Astrocyte (in vitro differentiated cells and primary cell): ENCODE results near the gene GPHN.

Experiments
- EZH2 ChIP-seq: IDR thresholded peaks from 2 replicates; pipeline ENCODE4 v1.6.1; 2012; ENCODE audit warnings: mild to moderate bottlenecking, low read length, inconsistent platforms; ENCODE audit not compliant: insufficient read depth
- TF ChIP-seq, protein P1 (sequence below): IDR thresholded peaks from 2 replicates; pipeline ENCODE4 v1.5.1; 2011; ENCODE audit warnings: low read depth, mild to moderate bottlenecking, inconsistent platforms, low read length, moderate library complexity; ENCODE audit not compliant: insufficient read depth

DNA sequence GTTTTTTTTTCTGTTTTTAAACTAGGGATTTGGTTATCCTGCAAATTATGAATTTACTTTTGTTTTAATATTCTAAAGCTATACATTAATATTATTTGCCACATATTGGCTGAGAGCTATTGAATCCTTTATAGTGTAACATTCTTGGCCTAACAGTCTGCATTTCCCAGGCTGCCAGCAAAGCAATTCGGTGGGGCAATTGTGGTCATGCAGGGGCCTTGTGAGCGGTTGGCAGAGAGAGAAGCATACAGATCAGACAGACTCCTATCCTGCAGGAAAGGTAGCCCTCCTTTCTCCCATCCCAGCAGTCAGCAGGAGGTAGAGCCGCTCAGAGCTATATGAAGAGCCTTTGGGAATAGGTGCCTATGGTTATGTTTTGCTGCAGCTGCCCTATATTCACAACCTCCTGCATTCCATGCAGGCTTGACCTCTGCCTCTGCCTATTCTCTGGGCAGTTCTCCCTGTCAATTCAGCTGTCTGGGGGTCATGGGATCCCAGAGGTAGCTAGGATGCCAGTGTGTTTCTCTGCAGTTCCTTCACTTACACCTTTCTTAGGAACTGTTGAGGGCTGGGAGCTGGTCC, 144.7 kb downstream of the GPHN start:
- TF ChIP-seq, protein P1, sequence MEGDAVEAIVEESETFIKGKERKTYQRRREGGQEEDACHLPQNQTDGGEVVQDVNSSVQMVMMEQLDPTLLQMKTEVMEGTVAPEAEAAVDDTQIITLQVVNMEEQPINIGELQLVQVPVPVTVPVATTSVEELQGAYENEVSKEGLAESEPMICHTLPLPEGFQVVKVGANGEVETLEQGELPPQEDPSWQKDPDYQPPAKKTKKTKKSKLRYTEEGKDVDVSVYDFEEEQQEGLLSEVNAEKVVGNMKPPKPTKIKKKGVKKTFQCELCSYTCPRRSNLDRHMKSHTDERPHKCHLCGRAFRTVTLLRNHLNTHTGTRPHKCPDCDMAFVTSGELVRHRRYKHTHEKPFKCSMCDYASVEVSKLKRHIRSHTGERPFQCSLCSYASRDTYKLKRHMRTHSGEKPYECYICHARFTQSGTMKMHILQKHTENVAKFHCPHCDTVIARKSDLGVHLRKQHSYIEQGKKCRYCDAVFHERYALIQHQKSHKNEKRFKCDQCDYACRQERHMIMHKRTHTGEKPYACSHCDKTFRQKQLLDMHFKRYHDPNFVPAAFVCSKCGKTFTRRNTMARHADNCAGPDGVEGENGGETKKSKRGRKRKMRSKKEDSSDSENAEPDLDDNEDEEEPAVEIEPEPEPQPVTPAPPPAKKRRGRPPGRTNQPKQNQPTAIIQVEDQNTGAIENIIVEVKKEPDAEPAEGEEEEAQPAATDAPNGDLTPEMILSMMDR = no peak
- TF ChIP-seq EZH2 = no peak
